ENCODE measurements around the gene PAFAH1B1.

Gene PAFAH1B1

GRCh38 chr17:2609091-2609490 lies 15.6 kb downstream of the PAFAH1B1 start:
- in situ Hi-C loops (cut with HindIII; ENCODE audit: low sequenced_read_pairs), result no loop called here
- DNase-seq (ENCODE audit: low read depth, low spot score), result no peak
- TF ChIP-seq, protein P1, sequence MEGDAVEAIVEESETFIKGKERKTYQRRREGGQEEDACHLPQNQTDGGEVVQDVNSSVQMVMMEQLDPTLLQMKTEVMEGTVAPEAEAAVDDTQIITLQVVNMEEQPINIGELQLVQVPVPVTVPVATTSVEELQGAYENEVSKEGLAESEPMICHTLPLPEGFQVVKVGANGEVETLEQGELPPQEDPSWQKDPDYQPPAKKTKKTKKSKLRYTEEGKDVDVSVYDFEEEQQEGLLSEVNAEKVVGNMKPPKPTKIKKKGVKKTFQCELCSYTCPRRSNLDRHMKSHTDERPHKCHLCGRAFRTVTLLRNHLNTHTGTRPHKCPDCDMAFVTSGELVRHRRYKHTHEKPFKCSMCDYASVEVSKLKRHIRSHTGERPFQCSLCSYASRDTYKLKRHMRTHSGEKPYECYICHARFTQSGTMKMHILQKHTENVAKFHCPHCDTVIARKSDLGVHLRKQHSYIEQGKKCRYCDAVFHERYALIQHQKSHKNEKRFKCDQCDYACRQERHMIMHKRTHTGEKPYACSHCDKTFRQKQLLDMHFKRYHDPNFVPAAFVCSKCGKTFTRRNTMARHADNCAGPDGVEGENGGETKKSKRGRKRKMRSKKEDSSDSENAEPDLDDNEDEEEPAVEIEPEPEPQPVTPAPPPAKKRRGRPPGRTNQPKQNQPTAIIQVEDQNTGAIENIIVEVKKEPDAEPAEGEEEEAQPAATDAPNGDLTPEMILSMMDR (IDR thresholded peaks at IDR 0.05; ENCODE audit: low read depth, low read length), result no peak
- H3K4me3 ChIP-seq (ENCODE audit: low read depth, low read length), result no peak overlapping the region

- in situ Hi-C loops (cut with HindIII; ENCODE audit: low sequenced_read_pairs), result no loop called here
- H3K4me3 ChIP-seq (ENCODE audit: low read depth, low read length), result no peak overlapping the region
- no peak for DNase-seq (ENCODE audit: low read depth, low spot score)
- TF ChIP-seq, protein P1 (IDR thresholded peaks at IDR 0.05; ENCODE audit: low read depth, low read length), result no peak
Observed at GRCh38 chr17:2610195-2611175, 17.0 kb downstream of the PAFAH1B1 start.

GRCh38 chr17:2611627-2612026 lies 18.2 kb downstream of the PAFAH1B1 start:
- in situ Hi-C loops (cut with HindIII; ENCODE audit: low sequenced_read_pairs), result no loop called here
- no peak for DNase-seq (ENCODE audit: low read depth, low spot score)
- TF ChIP-seq, protein P1 (IDR thresholded peaks at IDR 0.05; ENCODE audit: low read depth, low read length), result no peak
- H3K4me3 ChIP-seq (ENCODE audit: low read depth, low read length), result no peak overlapping the region

DNA sequence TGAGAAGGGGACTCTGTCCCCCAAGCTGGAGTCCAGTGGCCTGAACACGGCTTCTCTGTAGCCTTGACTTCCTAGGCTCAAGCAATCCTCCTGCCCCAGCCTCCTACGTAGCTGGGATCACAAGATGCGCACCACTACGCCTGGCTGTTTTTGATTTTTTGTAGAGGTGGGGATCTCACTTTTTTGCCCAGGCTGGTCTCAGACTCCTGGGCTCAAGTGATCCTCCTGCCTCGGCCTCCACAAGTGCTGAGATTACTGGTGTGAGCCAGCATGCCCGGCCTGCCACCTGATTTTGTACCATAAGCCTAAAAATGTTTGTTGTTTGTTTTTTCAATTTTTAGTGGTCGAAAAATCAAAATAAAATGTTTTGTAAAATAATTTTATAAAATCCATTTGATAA lies 19.2 kb downstream of the PAFAH1B1 start:
- TF ChIP-seq, protein P1 (IDR thresholded peaks at IDR 0.05; ENCODE audit: low read depth, low read length), result no peak
- H3K4me3 ChIP-seq (ENCODE audit: low read depth, low read length), result no peak overlapping the region
- DNase-seq (ENCODE audit: low read depth, low spot score), result no peak
- in situ Hi-C loops (cut with HindIII; ENCODE audit: low sequenced_read_pairs), result no loop called here

DNA sequence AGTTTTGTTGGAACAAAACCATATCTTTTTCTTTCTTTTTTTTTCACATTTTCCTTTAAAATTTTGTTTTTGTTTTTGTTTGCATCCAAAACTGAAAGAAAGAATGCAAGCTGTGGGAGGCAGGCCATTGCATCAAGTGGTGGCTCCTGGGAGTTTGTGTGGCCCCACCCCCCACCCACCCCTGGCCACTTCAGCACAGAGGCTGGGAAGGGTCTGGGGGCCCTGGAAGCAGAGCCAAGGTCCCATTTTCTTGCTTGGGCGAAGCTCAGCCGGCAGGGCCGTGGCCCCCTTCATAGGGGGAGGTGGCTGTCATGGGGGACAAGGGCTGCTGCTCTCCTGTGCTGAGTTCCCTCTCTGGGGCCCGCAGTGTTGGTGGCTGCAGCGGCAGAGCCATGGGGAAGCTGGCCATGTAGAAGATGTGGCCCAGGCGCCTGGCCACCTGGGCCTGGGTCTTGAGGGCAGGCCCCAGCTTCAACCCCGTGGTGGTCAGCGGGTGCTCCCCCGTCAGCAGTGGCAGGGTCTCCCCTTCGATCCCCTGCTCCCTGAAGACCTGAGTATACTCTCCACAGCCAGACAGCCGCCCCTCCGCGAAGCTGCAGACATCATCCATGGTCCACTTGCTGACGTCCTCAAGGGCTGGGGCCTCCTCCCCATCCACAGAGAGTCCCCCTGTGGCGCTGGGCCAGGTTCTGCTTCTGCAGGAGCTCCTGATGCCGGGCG lies 19.8 kb downstream of the PAFAH1B1 start:
- TF ChIP-seq, protein P1 (IDR thresholded peaks at IDR 0.05; ENCODE audit: low read depth, low read length), result no peak
- in situ Hi-C loops (cut with HindIII; ENCODE audit: low sequenced_read_pairs), result no loop called here
- H3K4me3 ChIP-seq (ENCODE audit: low read depth, low read length), result no peak overlapping the region
- DNase-seq (ENCODE audit: low read depth, low spot score), result no peak

- in situ Hi-C loops (cut with HindIII; ENCODE audit: low sequenced_read_pairs), result no loop called here
- DNase-seq (ENCODE audit: low read depth, low spot score), result no peak
- H3K4me3 ChIP-seq (ENCODE audit: low read depth, low read length), result no peak overlapping the region
- TF ChIP-seq, protein P1 (IDR thresholded peaks at IDR 0.05; ENCODE audit: low read depth, low read length), result no peak
Observed at GRCh38 chr17:2615882-2616281, 22.4 kb downstream of the PAFAH1B1 start.

Data from astrocyte of the spinal cord (primary cell).